ENCODE results near the gene ELF2. TPM values are rescaled to one million over a fixed set of nuclear protein-coding genes. Genes with fewer than 3 reads are reported as not detected.

The ELF2 gene
- total and polyA plus RNA-seq, 2 of the 8 experiments (the other 6 are each of a cell fraction or from before 2014, with no cell fraction given): 21.1 to 44.3 TPM

DNA sequence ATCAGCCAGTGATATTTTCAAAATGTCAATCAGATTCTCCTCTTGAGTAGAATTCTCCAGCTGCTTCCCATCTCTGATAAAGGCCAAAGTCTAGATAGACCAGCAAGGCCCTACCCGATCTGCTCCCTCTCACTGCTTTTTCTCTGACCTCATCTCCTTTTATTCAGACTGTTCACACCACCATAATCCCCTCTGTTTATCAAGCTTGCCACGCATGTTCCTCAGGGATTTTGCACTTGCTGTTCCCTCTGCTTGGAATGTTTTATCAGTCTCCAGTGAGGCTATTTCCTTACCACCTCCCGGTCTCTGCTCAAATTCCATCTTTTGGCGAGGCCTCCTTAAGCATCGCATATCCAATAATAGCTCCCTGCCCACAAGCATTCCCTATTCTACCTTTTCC, 141.4 kb downstream of the ELF2 start:
- no peak overlapping the region for H3K4me2 ChIP-seq (ENCODE audit: insufficient read depth in 1 of 2, low read depth in 2 of 2, low read length in 2 of 2)
- no peak overlapping the region for H3K4ac ChIP-seq (replicated peaks; ENCODE audit: insufficient read length, low read depth, low read length)
- no peak overlapping the region for H3K18ac ChIP-seq (ENCODE audit: extremely low read depth, low read length)
- H3K27me3 ChIP-seq (replicated peaks in 1 of 4; ENCODE audit: control insufficient read depth in 3 of 4, extremely low read depth in 1 of 4, insufficient read depth in 3 of 4, low read length in 3 of 4): no peaks in the 10 kb centered on the region
- H2AFZ ChIP-seq (ENCODE audit: low read length): no peak overlapping the region
- no peak overlapping the region for H2BK5ac ChIP-seq (ENCODE audit: low read depth, low read length)
- no peak overlapping the region for H2BK120ac ChIP-seq (replicated peaks; ENCODE audit: low read depth, low read length)
- H4K5ac ChIP-seq (ENCODE audit: insufficient read length, low read depth, low read length): no peak overlapping the region
- ChIA-PET CTCF (ENCODE audit: partially characterized antibody) (interaction anchor here (1.0 to 1.6 kb wide), 3 partner anchors 17 to 44 kb away, joined by 3 to 4 read pairs (median 4); no protein-coding TSS in a partner anchor), POLR2A (ENCODE audit: partially characterized antibody) (interaction anchor here (0.7 to 0.9 kb wide), 2 partner anchors 14 to 20 kb away, joined by 3 to 4 read pairs; partner anchors contain the start of gene NOCT)
- DNase-seq (ENCODE audit: low read depth in 1 of 2, low spot score in 2 of 2) (no peak), FAIRE-seq (no peak)
- no peak overlapping the region for H3K9ac ChIP-seq (replicated peaks in 1 of 4; ENCODE audit: extremely low read depth in 1 of 4, low read depth in 3 of 4, low read length in 3 of 4)
- WGBS, 2 experiments (ENCODE audit: extremely low coverage in 1 of 2, insufficient coverage in 1 of 2, insufficient read length in 1 of 2, insufficient replicate concordance in 2 of 2, low coverage in 1 of 2, low lambda C conversion rate in 2 of 2, missing lambda C conversion rate in 1 of 2): 84% methylated on average over 5 of the region's 5 CpGs; no CpG with 5 or more reads in 1 of the 2 experiments
- H2BK20ac ChIP-seq (ENCODE audit: low read length): no peak overlapping the region
- no peak overlapping the region for H3K27ac ChIP-seq (ENCODE audit: low read depth, low read length)
- peaks cover 3% of the 10 kb centered on the region; the same call in 1 of the 2 replicates for H3K79me1 ChIP-seq (ENCODE audit: low read depth, low read length)
- H3K23me2 ChIP-seq (ENCODE audit: low read depth, low read length): no peaks in the 10 kb centered on the region
- no peak overlapping the region for H2BK15ac ChIP-seq (ENCODE audit: low read length)
- peaks cover 0 to 4% (median 0%) of the 10 kb centered on the region in 4 experiments; a peak in 2 of 7 replicates for H3K4me1 ChIP-seq (replicated peaks in 1 of 4; ENCODE audit: control insufficient read depth in 3 of 4, insufficient read depth in 4 of 4, low read length in 3 of 4)
- H3K9me3 ChIP-seq (ENCODE audit: insufficient read depth in 2 of 2, low read depth in 1 of 2, low read length in 1 of 2): no peaks in the 10 kb centered on the region; a peak in 1 of 4 replicates
- peaks cover 0 to 3% (median 0%) of the 10 kb centered on the region in 4 experiments; a peak in 2 of 8 replicates for H3K36me3 ChIP-seq (ENCODE audit: control insufficient read depth in 2 of 4, insufficient read depth in 4 of 4, low read length in 3 of 4)
- no peak overlapping the region for H2AK5ac ChIP-seq (ENCODE audit: low read depth, low read length)
- H3K4me3 ChIP-seq (ENCODE audit: extremely low read depth in 1 of 4, insufficient read depth in 2 of 4, low read depth in 3 of 4, low read length in 4 of 4): no peak overlapping the region
- H2BK12ac ChIP-seq (ENCODE audit: low read depth, low read length): no peak overlapping the region
- H3K56ac ChIP-seq (replicated peaks; ENCODE audit: insufficient read length, low read depth, low read length): no peak overlapping the region
- no peak overlapping the region for H4K8ac ChIP-seq (ENCODE audit: extremely low read depth, insufficient read depth, low read length)
- peaks cover 29 to 96% of the 10 kb centered on the region in 2 experiments for H3K79me2 ChIP-seq (ENCODE audit: control insufficient read depth in 1 of 2, insufficient read depth in 2 of 2, low read length in 2 of 2)
- peaks cover 18 to 25% of the 10 kb centered on the region in 2 experiments for H4K20me1 ChIP-seq (replicated peaks in 1 of 2; ENCODE audit: control insufficient read depth in 1 of 2, insufficient read depth in 2 of 2, low read length in 2 of 2)
- TF ChIP-seq TBP (IDR thresholded peaks at IDR 0.05; ENCODE audit: low read depth, low read length): no peak
- no peak overlapping the region for H3K14ac ChIP-seq (ENCODE audit: insufficient read length)
- H4K91ac ChIP-seq (replicated peaks; ENCODE audit: insufficient read length, low read length): no peak overlapping the region
- H3K23ac ChIP-seq (ENCODE audit: insufficient read length): no peak overlapping the region
